Activated T-helper 17 cell treated with anti-CD3 and anti-CD28 coated beads, Interleukin-2, amount 50 U/mL, for 72 hours (primary cell): ENCODE data around the gene UCK2. TPM values are rescaled to one million over a fixed set of nuclear protein-coding genes. Genes with fewer than 3 reads are reported as not detected.

Experiments
- ATAC-seq: fragments of 150-1000 bp; cut with Tn5 transposase; replicated peaks from 2 replicates; pipeline ENCODE4 v1.10.0; 2021; ENCODE audit warnings: mild to moderate bottlenecking, moderate library complexity
- H3K27ac Mint-ChIP-seq: one replicate; pipeline ENCODE4 v1.8.0; 2022; ENCODE audit warnings: mixed read lengths
- H3K27me3 Mint-ChIP-seq: one replicate; pipeline ENCODE4 v1.8.0; 2022; ENCODE audit warnings: mixed read lengths
- H3K36me3 Mint-ChIP-seq: one replicate; pipeline ENCODE4 v1.8.0; 2022; ENCODE audit warnings: low read depth, mild to moderate bottlenecking, mixed read lengths
- H3K4me1 Mint-ChIP-seq: one replicate; pipeline ENCODE4 v1.8.0; 2022; ENCODE audit warnings: mixed read lengths
- H3K4me3 Mint-ChIP-seq: one replicate; pipeline ENCODE4 v1.8.0; 2022; ENCODE audit warnings: mild to moderate bottlenecking, mixed read lengths
- H3K9me3 Mint-ChIP-seq: one replicate; pipeline ENCODE4 v1.8.0; 2022; ENCODE audit warnings: mixed read lengths
- total RNA-seq, 2 donors: library from RNA; stranded (reverse); gene quantifications; one replicate each; pipeline ENCODE4 v1.2.3, GENCODE V29; 2022

Gene UCK2
- total RNA-seq, 2 donors from 2014 or later, result 30.7 to 74.2 TPM

- Mint-ChIP-seq H3K36me3 (no peaks in the 10 kb centered on the region), H3K4me1 (no peaks in the 10 kb centered on the region), H3K27me3 (peaks cover 12% of the 10 kb centered on the region), H3K9me3 (no peaks in the 10 kb centered on the region), H3K27ac (no peak overlapping the region), H3K4me3 (no peak overlapping the region)
- ATAC-seq, result peak; percentile 58
Measured at GRCh38 chr1:165928075-165928731, 100.8 kb downstream of the UCK2 start.

GRCh38 chr1:165930961-165931360 lies 103.5 kb downstream of the UCK2 start:
- Mint-ChIP-seq H3K4me3 (no peak overlapping the region), H3K27me3 (peaks cover 7% of the 10 kb centered on the region), H3K27ac (no peak overlapping the region), H3K36me3 (no peaks in the 10 kb centered on the region), H3K4me1 (no peaks in the 10 kb centered on the region), H3K9me3 (no peaks in the 10 kb centered on the region)
- no peak for ATAC-seq

GRCh38 chr1:165933446-165934170 lies 106.2 kb downstream of the UCK2 start:
- H3K36me3 Mint-ChIP-seq, result no peaks in the 10 kb centered on the region
- ATAC-seq, result no peak
- peaks cover 10% of the 10 kb centered on the region for H3K27me3 Mint-ChIP-seq
- H3K27ac Mint-ChIP-seq, result no peak overlapping the region
- no peak overlapping the region for H3K4me3 Mint-ChIP-seq
- H3K9me3 Mint-ChIP-seq, result no peaks in the 10 kb centered on the region
- no peaks in the 10 kb centered on the region for H3K4me1 Mint-ChIP-seq

GRCh38 chr1:165936542-165936941 lies 109.1 kb downstream of the UCK2 start:
- no peaks in the 10 kb centered on the region for H3K36me3 Mint-ChIP-seq
- no peak overlapping the region for H3K4me3 Mint-ChIP-seq
- H3K27ac Mint-ChIP-seq, result no peak overlapping the region
- H3K9me3 Mint-ChIP-seq, result no peaks in the 10 kb centered on the region
- no peaks in the 10 kb centered on the region for H3K4me1 Mint-ChIP-seq
- ATAC-seq, result no peak
- peaks cover 10% of the 10 kb centered on the region for H3K27me3 Mint-ChIP-seq

- Mint-ChIP-seq H3K4me3 (no peak overlapping the region), H3K36me3 (no peaks in the 10 kb centered on the region), H3K27ac (no peak overlapping the region), H3K9me3 (no peaks in the 10 kb centered on the region), H3K4me1 (no peaks in the 10 kb centered on the region), H3K27me3 (peaks cover 13% of the 10 kb centered on the region)
- ATAC-seq, result no peak
Measured at GRCh38 chr1:165937829-165938228, 110.4 kb downstream of the UCK2 start.

- no peak for ATAC-seq
- no peaks in the 10 kb centered on the region for H3K4me1 Mint-ChIP-seq
- no peak overlapping the region for H3K4me3 Mint-ChIP-seq
- no peak overlapping the region for H3K27ac Mint-ChIP-seq
- H3K9me3 Mint-ChIP-seq, result no peaks in the 10 kb centered on the region
- H3K27me3 Mint-ChIP-seq, result peaks cover 9% of the 10 kb centered on the region
- H3K36me3 Mint-ChIP-seq, result no peaks in the 10 kb centered on the region
Measured at GRCh38 chr1:165938844-165939243, 111.4 kb downstream of the UCK2 start.

GRCh38 chr1:165941531-165941930 lies 114.1 kb downstream of the UCK2 start:
- no peak for ATAC-seq
- Mint-ChIP-seq H3K27me3 (peaks cover 3% of the 10 kb centered on the region), H3K4me1 (no peaks in the 10 kb centered on the region), H3K27ac (no peak overlapping the region), H3K4me3 (no peak overlapping the region), H3K9me3 (no peaks in the 10 kb centered on the region), H3K36me3 (no peaks in the 10 kb centered on the region)

GRCh38 chr1:165942062-165942461 lies 114.6 kb downstream of the UCK2 start:
- Mint-ChIP-seq H3K27me3 (peaks cover 3% of the 10 kb centered on the region), H3K4me1 (no peaks in the 10 kb centered on the region), H3K9me3 (no peaks in the 10 kb centered on the region), H3K4me3 (no peak overlapping the region), H3K36me3 (no peaks in the 10 kb centered on the region), H3K27ac (no peak overlapping the region)
- no peak for ATAC-seq

GRCh38 chr1:165942927-165943597 lies 115.6 kb downstream of the UCK2 start:
- no peak for ATAC-seq
- no peaks in the 10 kb centered on the region for H3K9me3 Mint-ChIP-seq
- H3K4me1 Mint-ChIP-seq, result no peaks in the 10 kb centered on the region
- H3K36me3 Mint-ChIP-seq, result no peaks in the 10 kb centered on the region
- H3K27me3 Mint-ChIP-seq, result peaks cover 8% of the 10 kb centered on the region
- no peak overlapping the region for H3K4me3 Mint-ChIP-seq
- no peak overlapping the region for H3K27ac Mint-ChIP-seq

- Mint-ChIP-seq H3K4me3 (no peak overlapping the region), H3K27ac (no peak overlapping the region), H3K9me3 (no peaks in the 10 kb centered on the region), H3K36me3 (no peaks in the 10 kb centered on the region), H3K4me1 (no peaks in the 10 kb centered on the region), H3K27me3 (peaks cover 8% of the 10 kb centered on the region)
- no peak for ATAC-seq
Measured at GRCh38 chr1:165945911-165946310, 118.5 kb downstream of the UCK2 start.

GRCh38 chr1:165947797-165948455 lies 120.5 kb downstream of the UCK2 start:
- peaks cover 5% of the 10 kb centered on the region for H3K27me3 Mint-ChIP-seq
- H3K4me1 Mint-ChIP-seq, result no peaks in the 10 kb centered on the region
- no peaks in the 10 kb centered on the region for H3K36me3 Mint-ChIP-seq
- H3K27ac Mint-ChIP-seq, result no peak overlapping the region
- no peaks in the 10 kb centered on the region for H3K9me3 Mint-ChIP-seq
- no peak overlapping the region for H3K4me3 Mint-ChIP-seq
- ATAC-seq, result no peak

- H3K36me3 Mint-ChIP-seq, result no peaks in the 10 kb centered on the region
- H3K4me1 Mint-ChIP-seq, result no peaks in the 10 kb centered on the region
- no peak for ATAC-seq
- H3K9me3 Mint-ChIP-seq, result no peaks in the 10 kb centered on the region
- H3K27ac Mint-ChIP-seq, result no peak overlapping the region
- no peak overlapping the region for H3K4me3 Mint-ChIP-seq
- peaks cover 5% of the 10 kb centered on the region for H3K27me3 Mint-ChIP-seq
Measured at GRCh38 chr1:165949335-165950130, 122.1 kb downstream of the UCK2 start.

- Mint-ChIP-seq H3K9me3 (no peaks in the 10 kb centered on the region), H3K27ac (no peak overlapping the region)
Measured at GRCh38 chr1:165954940-165955339, 127.5 kb downstream of the UCK2 start.

GRCh38 chr1:165958306-165958705 lies 130.9 kb downstream of the UCK2 start:
- no peaks in the 10 kb centered on the region for H3K4me1 Mint-ChIP-seq
- H3K4me3 Mint-ChIP-seq, result no peak overlapping the region
- no peak for ATAC-seq

More at GRCh38 chr1:165954940-165955339, 127.5 kb downstream of the UCK2 start:
- no peaks in the 10 kb centered on the region for H3K36me3 Mint-ChIP-seq
- no peaks in the 10 kb centered on the region for H3K27me3 Mint-ChIP-seq
- H3K4me1 Mint-ChIP-seq, result no peaks in the 10 kb centered on the region
- no peak overlapping the region for H3K4me3 Mint-ChIP-seq
- no peak for ATAC-seq

More at GRCh38 chr1:165958306-165958705, 130.9 kb downstream of the UCK2 start:
- Mint-ChIP-seq H3K9me3 (no peaks in the 10 kb centered on the region), H3K27ac (no peak overlapping the region), H3K36me3 (no peaks in the 10 kb centered on the region), H3K27me3 (no peaks in the 10 kb centered on the region)
